GM23338 (cell line): ENCODE results near the gene PLEKHG4B. TPM values are rescaled to one million over a fixed set of nuclear protein-coding genes. Genes with fewer than 3 reads are reported as not detected.

Experiments
- ATAC-seq: fragments of 200-7000 bp; cut with Tn5 transposase; 3 replicates; pipeline ENCODE4 v1.9.1; 2020
- DNase-seq: peaks from one replicate; pipeline ENCODE4 v3.0.0-alpha.2; 2015; ENCODE audit warnings: low spot score
- H2AFZ ChIP-seq: fragments of 200-600 bp; sonication (generic); 2 replicates; pipeline ENCODE4 v1.8.0; 2016; ENCODE audit warnings: antibody characterized with exemption, mild to moderate bottlenecking, moderate library complexity
- H3F3A ChIP-seq: fragments of 200-600 bp; sonication (generic); replicated peaks from 2 replicates; pipeline ENCODE4 v1.8.0; 2017; ENCODE audit warnings: antibody characterized with exemption, mixed run types, low read depth
- H3K27ac ChIP-seq: fragments of 200-600 bp; sonication (generic); 2 replicates; pipeline ENCODE4 v1.6.1; 2016; ENCODE audit warnings: low read depth
- H3K27me3 ChIP-seq: fragments of 200-600 bp; sonication (generic); 2 replicates; pipeline ENCODE4 v1.8.0; 2016; ENCODE audit warnings: mild to moderate bottlenecking, mixed run types, moderate library complexity; ENCODE audit not compliant: insufficient read depth
- H3K36me3 ChIP-seq: fragments of 200-600 bp; sonication (generic); 2 replicates; pipeline ENCODE4 v1.8.0; 2016; ENCODE audit warnings: mild to moderate bottlenecking; ENCODE audit not compliant: insufficient read depth
- H3K4me1 ChIP-seq: fragments of 200-600 bp; sonication (generic); 2 replicates; pipeline ENCODE4 v1.8.0; 2016; ENCODE audit warnings: mild to moderate bottlenecking, moderate library complexity; ENCODE audit not compliant: insufficient read depth
- H3K4me2 ChIP-seq: fragments of 200-600 bp; sonication (generic); 2 replicates; pipeline ENCODE4 v1.7.1; 2017; ENCODE audit warnings: mixed run types
- H3K4me3 ChIP-seq: fragments of 200-600 bp; sonication (generic); 2 replicates; pipeline ENCODE4 v1.6.1; 2016; ENCODE audit warnings: mixed run types
- H3K79me2 ChIP-seq: fragments of 200-600 bp; sonication (generic); replicated peaks from 2 replicates; pipeline ENCODE4 v1.8.0; 2017; ENCODE audit warnings: mild to moderate bottlenecking; ENCODE audit not compliant: insufficient read depth
- H3K9me2 ChIP-seq: fragments of 200-600 bp; sonication (generic); 2 replicates; pipeline ENCODE4 v1.8.0; 2017; ENCODE audit not compliant: insufficient read depth
- H4K20me1 ChIP-seq: fragments of 200-600 bp; sonication (generic); replicated peaks from 2 replicates; pipeline ENCODE4 v1.8.0; 2017; ENCODE audit warnings: mild to moderate bottlenecking; ENCODE audit not compliant: insufficient read depth
- H3K27ac Mint-ChIP-seq: 2 replicates; pipeline ENCODE4 v1.8.0; 2020; ENCODE audit warnings: inconsistent platforms, mild to moderate bottlenecking, moderate library complexity, mixed read lengths
- H3K27me3 Mint-ChIP-seq: 3 replicates; pipeline ENCODE4 v1.8.0; 2022; ENCODE audit warnings: low read depth, mild to moderate bottlenecking, moderate library complexity, mixed read lengths, inconsistent platforms; ENCODE audit not compliant: insufficient read depth, poor library complexity
- H3K36me3 Mint-ChIP-seq: 3 replicates; pipeline ENCODE4 v1.8.0; 2021; ENCODE audit warnings: low read depth, mild to moderate bottlenecking, inconsistent platforms, moderate library complexity, mixed read lengths
- H3K4me1 Mint-ChIP-seq: 3 replicates; pipeline ENCODE4 v1.8.0; 2020; ENCODE audit warnings: mild to moderate bottlenecking, inconsistent platforms, mixed read lengths
- H3K4me3 Mint-ChIP-seq: 3 replicates; pipeline ENCODE4 v1.8.0; 2021; ENCODE audit warnings: moderate library complexity, mild to moderate bottlenecking, inconsistent platforms, mixed read lengths
- H3K9me3 Mint-ChIP-seq: 3 replicates; pipeline ENCODE4 v1.8.0; 2020; ENCODE audit warnings: moderate library complexity, mild to moderate bottlenecking, inconsistent platforms, mixed read lengths
- CREB1 ChIP-seq: fragments of 250-450 bp; sonication (Bioruptor Pico); IDR thresholded peaks from 2 replicates; pipeline ENCODE4 v1.5.0; 2020; ENCODE audit warnings: low read depth, mild to moderate bottlenecking, moderate library complexity
- EZH2 ChIP-seq: fragments of 200-600 bp; sonication (generic); IDR thresholded peaks from one replicate; pipeline ENCODE4 v1.8.0; 2017; ENCODE audit warnings: antibody characterized with exemption, mild to moderate bottlenecking, low read depth; ENCODE audit not compliant: unreplicated experiment
- JUNB ChIP-seq: IDR thresholded peaks from one replicate; pipeline ENCODE4 v1.6.1; 2016; ENCODE audit warnings: antibody characterized with exemption; ENCODE audit not compliant: unreplicated experiment
- POLR2AphosphoS5 ChIP-seq: IDR thresholded peaks from 2 replicates; pipeline ENCODE4 v1.6.1; 2016; ENCODE audit warnings: antibody characterized with exemption, low read depth
- STAT1 ChIP-seq: IDR thresholded peaks from one replicate; pipeline ENCODE4 v1.6.1; 2016; ENCODE audit warnings: antibody characterized with exemption; ENCODE audit not compliant: unreplicated experiment
- polyA plus RNA-seq: library from polyadenylated mRNA; unstranded; fragments of >200 nt; fragmentation: Nextera tagmentation; extraction: Ambion mirVana; gene quantifications from 2 replicates; pipeline ENCODE4 v1.2.1, GENCODE V29; 2016
- total RNA-seq: library from RNA; depleted of rRNA; stranded (reverse); fragments of >200 nt; shearing (Covaris generic); gene quantifications from 2 replicates; pipeline ENCODE4 v1.2.3, GENCODE V29; 2014
- TF ChIP-seq, protein P1 (sequence below), 2 experiments: fragments of 200-600 bp in 1 of 2; sonication (generic) in 1 of 2; conservative IDR thresholded peaks; 2 replicates each; pipeline versions ENCODE4 v1.5.1 to v1.6.1; 2016 to 2017; ENCODE audit warnings: antibody characterized with exemption in 2 of 2, low read depth in 2 of 2, mild to moderate bottlenecking in 2 of 2, moderate library complexity in 1 of 2
- TF ChIP-seq, protein P2 (sequence below): fragments of 250-450 bp; sonication (Bioruptor Pico); IDR thresholded peaks from 2 replicates; pipeline ENCODE4 v1.5.0; 2020; ENCODE audit warnings: mild to moderate bottlenecking, moderate library complexity

PLEKHG4B gene
- total and polyA plus RNA-seq, 2 experiments from 2014 or later, result 33.5 to 54.8 TPM

DNA sequence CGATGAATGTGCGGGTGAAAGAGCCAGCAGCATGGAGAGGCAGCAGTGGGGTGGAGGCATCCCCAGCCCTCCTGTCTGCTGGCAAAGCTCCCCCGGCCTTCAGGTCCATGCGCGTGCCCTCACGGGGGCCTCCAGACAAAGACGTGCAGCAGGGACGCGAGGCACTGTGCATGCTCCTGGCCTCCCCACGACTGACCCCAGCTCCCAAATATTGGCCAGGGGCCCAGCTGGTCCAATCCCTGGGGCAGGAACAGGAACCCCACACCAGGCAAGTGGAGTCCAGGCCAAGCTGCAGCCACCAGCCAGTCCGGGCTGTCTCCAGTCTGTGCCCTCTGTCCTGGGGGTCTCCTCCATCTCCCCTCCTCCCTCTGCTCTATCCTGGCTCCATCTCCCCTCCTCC, 65.8 kb downstream of the PLEKHG4B start (continued):
- TF ChIP-seq STAT1 (no peak), EZH2 (no peak), POLR2AphosphoS5 (no peak)

DNA sequence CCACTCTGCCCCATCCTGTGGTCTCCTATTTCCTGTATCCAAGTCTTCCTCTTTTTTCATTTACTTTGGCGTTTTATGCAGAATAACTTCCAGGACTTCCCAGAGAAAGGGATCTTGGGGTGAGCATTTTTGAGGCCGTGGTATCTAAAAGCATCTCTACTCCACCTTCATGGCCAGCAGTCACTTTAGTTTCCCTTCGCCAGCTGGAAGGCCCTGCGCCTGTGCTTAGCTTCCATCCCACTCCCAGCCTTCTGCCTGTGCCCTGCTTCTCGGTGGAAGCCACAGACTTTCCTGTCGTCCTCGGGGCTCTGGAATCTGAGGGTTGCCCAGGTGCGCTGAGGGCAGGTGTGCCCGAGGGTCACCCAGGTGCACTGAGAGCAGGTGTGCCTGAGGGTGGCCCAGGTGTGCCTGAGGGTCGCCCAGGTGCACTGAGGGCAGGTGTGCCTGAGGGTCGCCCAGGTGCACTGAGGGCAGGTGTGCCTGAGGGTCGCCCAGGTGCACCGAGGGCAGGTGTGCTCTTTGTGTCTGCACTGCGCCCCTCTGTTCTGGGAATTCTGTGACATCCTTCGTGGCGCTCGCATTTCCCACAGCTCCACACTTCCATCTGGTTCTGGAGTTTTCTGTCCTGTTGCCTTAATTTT, 67.0 kb downstream of the PLEKHG4B start:
- peaks cover 6% of the 10 kb centered on the region for H4K20me1 ChIP-seq
- H3K4me3 ChIP-seq, result no peak overlapping the region
- H3K9me2 ChIP-seq, result no peaks in the 10 kb centered on the region
- Mint-ChIP-seq H3K9me3 (peaks cover 5% of the 10 kb centered on the region), H3K4me1 (peaks cover 18% of the 10 kb centered on the region), H3K27me3 (peaks cover 15% of the 10 kb centered on the region), H3K27ac (peak overlapping the region; percentile 42; the same call in 1 of the 2 replicates), H3K4me3 (no peak overlapping the region), H3K36me3 (peaks cover 73% of the 10 kb centered on the region)
- peaks cover 7% of the 10 kb centered on the region; the same call in 1 of the 2 replicates for H3F3A ChIP-seq
- no peaks in the 10 kb centered on the region for H3K27me3 ChIP-seq
- H3K4me1 ChIP-seq, result no peaks in the 10 kb centered on the region
- peak; percentile 18 for ATAC-seq
- H3K36me3 ChIP-seq, result peaks cover 9% of the 10 kb centered on the region; the same call in 1 of the 2 replicates
- no peak for DNase-seq
- no peak overlapping the region for H2AFZ ChIP-seq
- H3K27ac ChIP-seq, result 0 out of 2 replicates have a peak overlapping the region, but pooled peaks have one; percentile 19
- no peak overlapping the region for H3K4me2 ChIP-seq
- TF ChIP-seq CREB1 (CRISPR knock-in tag) (no peak), POLR2AphosphoS5 (no peak)
- H3K79me2 ChIP-seq, result no peaks in the 10 kb centered on the region

DNA sequence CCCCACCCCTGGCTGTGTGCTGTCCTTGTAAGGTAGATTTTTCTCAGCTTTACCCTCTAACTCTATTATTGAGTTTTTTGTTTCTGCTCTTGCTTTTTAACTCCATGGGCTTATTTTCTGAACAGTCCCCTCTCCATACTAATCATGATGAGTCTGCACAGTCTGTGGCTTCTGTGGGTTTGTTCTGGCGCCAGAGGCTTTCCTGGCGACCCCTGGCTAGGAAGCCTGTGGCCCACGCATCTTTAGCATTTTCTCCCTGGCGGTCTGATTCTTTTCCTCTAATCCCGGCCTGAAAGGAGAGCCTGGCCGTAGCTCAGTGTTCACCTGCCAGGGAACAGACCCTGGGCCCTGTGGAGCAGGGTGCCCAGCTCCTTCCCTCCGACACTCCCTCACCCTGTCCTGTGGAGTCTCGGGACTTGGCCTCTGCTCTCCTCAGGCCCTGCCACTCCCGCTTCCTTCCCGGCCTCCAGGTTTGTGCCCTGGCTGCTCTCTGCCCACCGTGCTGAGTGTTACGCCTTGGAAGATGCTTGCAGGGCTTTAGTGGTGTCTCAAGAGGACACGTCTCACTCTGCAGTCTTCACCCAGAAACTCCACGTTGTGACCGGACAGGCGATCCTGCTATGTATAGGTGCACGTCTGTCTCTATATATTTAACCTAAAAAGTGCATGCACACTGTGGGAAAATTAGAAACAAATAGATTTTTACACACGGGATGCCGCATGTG, 67.6 kb downstream of the PLEKHG4B start:
- DNase-seq (no peak), ATAC-seq (no peak)
- Mint-ChIP-seq H3K27ac (peak overlapping the region; percentile 42; the same call in 1 of the 2 replicates), H3K9me3 (peaks cover 11% of the 10 kb centered on the region), H3K4me3 (no peak overlapping the region), H3K36me3 (peaks cover 73% of the 10 kb centered on the region), H3K4me1 (peaks cover 14% of the 10 kb centered on the region), H3K27me3 (peaks cover 17% of the 10 kb centered on the region)
- Histone ChIP-seq H3K27me3 (no peaks in the 10 kb centered on the region), H3K27ac (0 out of 2 replicates have a peak overlapping the region, but pooled peaks have one; percentile 19), H4K20me1 (peaks cover 5% of the 10 kb centered on the region; the same call in 1 of the 2 replicates), H3K36me3 (peaks cover 9% of the 10 kb centered on the region; the same call in 1 of the 2 replicates), H3K4me3 (no peak overlapping the region), H3K4me2 (no peak overlapping the region), H2AFZ (no peak overlapping the region), H3K4me1 (no peaks in the 10 kb centered on the region), H3F3A (peaks cover 8% of the 10 kb centered on the region; the same call in 1 of the 2 replicates), H3K79me2 (no peaks in the 10 kb centered on the region), H3K9me2 (no peaks in the 10 kb centered on the region)
- TF ChIP-seq, protein P1, sequence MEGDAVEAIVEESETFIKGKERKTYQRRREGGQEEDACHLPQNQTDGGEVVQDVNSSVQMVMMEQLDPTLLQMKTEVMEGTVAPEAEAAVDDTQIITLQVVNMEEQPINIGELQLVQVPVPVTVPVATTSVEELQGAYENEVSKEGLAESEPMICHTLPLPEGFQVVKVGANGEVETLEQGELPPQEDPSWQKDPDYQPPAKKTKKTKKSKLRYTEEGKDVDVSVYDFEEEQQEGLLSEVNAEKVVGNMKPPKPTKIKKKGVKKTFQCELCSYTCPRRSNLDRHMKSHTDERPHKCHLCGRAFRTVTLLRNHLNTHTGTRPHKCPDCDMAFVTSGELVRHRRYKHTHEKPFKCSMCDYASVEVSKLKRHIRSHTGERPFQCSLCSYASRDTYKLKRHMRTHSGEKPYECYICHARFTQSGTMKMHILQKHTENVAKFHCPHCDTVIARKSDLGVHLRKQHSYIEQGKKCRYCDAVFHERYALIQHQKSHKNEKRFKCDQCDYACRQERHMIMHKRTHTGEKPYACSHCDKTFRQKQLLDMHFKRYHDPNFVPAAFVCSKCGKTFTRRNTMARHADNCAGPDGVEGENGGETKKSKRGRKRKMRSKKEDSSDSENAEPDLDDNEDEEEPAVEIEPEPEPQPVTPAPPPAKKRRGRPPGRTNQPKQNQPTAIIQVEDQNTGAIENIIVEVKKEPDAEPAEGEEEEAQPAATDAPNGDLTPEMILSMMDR (conservative IDR thresholded peaks at IDR 0.05; ENCODE audit: low read depth in 2 of 2), result no peak
- TF ChIP-seq EZH2 (no peak), JUNB (no peak), CREB1 (CRISPR knock-in tag) (no peak), POLR2AphosphoS5 (no peak)
- TF ChIP-seq, protein P2, sequence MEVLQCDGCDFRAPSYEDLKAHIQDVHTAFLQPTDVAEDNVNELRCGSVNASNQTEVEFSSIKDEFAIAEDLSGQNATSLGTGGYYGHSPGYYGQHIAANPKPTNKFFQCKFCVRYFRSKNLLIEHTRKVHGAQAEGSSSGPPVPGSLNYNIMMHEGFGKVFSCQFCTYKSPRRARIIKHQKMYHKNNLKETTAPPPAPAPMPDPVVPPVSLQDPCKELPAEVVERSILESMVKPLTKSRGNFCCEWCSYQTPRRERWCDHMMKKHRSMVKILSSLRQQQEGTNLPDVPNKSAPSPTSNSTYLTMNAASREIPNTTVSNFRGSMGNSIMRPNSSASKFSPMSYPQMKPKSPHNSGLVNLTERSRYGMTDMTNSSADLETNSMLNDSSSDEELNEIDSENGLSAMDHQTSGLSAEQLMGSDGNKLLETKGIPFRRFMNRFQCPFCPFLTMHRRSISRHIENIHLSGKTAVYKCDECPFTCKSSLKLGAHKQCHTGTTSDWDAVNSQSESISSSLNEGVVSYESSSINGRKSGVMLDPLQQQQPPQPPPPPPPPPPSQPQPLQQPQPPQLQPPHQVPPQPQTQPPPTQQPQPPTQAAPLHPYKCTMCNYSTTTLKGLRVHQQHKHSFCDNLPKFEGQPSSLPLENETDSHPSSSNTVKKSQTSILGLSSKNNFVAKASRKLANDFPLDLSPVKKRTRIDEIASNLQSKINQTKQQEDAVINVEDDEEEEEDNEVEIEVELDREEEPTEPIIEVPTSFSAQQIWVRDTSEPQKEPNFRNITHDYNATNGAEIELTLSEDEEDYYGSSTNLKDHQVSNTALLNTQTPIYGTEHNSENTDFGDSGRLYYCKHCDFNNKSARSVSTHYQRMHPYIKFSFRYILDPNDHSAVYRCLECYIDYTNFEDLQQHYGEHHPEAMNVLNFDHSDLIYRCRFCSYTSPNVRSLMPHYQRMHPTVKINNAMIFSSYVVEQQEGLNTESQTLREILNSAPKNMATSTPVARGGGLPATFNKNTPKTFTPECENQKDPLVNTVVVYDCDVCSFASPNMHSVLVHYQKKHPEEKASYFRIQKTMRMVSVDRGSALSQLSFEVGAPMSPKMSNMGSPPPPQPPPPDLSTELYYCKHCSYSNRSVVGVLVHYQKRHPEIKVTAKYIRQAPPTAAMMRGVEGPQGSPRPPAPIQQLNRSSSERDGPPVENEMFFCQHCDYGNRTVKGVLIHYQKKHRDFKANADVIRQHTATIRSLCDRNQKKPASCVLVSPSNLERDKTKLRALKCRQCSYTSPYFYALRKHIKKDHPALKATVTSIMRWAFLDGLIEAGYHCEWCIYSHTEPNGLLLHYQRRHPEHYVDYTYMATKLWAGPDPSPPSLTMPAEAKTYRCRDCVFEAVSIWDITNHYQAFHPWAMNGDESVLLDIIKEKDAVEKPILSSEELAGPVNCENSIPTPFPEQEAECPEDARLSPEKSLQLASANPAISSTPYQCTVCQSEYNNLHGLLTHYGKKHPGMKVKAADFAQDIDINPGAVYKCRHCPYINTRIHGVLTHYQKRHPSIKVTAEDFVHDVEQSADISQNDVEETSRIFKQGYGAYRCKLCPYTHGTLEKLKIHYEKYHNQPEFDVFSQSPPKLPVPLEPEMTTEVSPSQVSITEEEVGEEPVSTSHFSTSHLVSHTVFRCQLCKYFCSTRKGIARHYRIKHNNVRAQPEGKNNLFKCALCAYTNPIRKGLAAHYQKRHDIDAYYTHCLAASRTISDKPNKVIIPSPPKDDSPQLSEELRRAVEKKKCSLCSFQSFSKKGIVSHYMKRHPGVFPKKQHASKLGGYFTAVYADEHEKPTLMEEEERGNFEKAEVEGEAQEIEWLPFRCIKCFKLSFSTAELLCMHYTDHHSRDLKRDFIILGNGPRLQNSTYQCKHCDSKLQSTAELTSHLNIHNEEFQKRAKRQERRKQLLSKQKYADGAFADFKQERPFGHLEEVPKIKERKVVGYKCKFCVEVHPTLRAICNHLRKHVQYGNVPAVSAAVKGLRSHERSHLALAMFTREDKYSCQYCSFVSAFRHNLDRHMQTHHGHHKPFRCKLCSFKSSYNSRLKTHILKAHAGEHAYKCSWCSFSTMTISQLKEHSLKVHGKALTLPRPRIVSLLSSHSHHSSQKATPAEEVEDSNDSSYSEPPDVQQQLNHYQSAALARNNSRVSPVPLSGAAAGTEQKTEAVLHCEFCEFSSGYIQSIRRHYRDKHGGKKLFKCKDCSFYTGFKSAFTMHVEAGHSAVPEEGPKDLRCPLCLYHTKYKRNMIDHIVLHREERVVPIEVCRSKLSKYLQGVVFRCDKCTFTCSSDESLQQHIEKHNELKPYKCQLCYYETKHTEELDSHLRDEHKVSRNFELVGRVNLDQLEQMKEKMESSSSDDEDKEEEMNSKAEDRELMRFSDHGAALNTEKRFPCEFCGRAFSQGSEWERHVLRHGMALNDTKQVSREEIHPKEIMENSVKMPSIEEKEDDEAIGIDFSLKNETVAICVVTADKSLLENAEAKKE (CRISPR knock-in tag), result no peak
